ENCODE measurements around the gene ZNF470.

Gene ZNF470

DNA sequence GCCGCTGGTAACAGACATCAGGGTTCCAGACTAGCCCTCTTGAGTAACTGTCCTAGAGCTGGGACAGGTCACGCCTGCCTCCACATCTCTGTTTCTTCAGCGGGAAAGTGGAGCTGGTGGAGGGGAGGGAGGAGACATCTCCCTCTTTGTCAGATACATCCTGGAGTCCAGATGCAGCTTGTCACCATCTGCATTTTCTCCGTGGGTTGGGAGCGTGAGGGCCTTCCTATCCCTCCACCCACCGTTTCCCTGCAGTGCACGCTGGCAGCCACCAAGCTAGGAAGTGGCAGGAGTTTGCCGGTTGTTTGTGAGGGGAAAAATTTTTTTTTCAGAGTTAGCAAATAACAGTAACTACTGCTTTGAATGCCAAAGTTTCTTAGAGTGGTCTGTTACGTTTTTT lies 55.7 kb downstream of the ZNF470 start:
- Histone ChIP-seq H3K27ac (ENCODE audit: low read length, poor library complexity, severe bottlenecking) (no peak overlapping the region), H2AFZ (ENCODE audit: low read depth, low read length) (no peak overlapping the region), H2BK5ac (ENCODE audit: low read depth, low read length, poor library complexity, severe bottlenecking) (no peak overlapping the region), H3K18ac (ENCODE audit: low read depth in 1 of 2, low read length in 2 of 2) (no peak overlapping the region), H3K4me2 (ENCODE audit: low read length, poor library complexity, severe bottlenecking) (no peak overlapping the region), H3K14ac (ENCODE audit: low read length in 2 of 2) (no peak overlapping the region), H3K27me3 (ENCODE audit: control insufficient read depth in 1 of 2, insufficient read depth in 1 of 2, low read length in 2 of 2) (no peaks in the 10 kb centered on the region), H4K8ac (ENCODE audit: low read length) (no peak overlapping the region), H3K4me3 (ENCODE audit: insufficient read depth in 1 of 2, low read depth in 1 of 2, low read length in 2 of 2) (no peak overlapping the region), H2BK15ac (ENCODE audit: low read depth, poor library complexity, severe bottlenecking) (no peak overlapping the region), H3K4me1 (ENCODE audit: control insufficient read depth, insufficient read depth, low read depth, low read length) (no peaks in the 10 kb centered on the region), H3K36me3 (ENCODE audit: control insufficient read depth in 1 of 2, insufficient read depth in 2 of 2, low read depth in 1 of 2, low read length in 2 of 2) (peaks cover 48 to 63% of the 10 kb centered on the region in 2 experiments), H2BK12ac (ENCODE audit: low read length in 2 of 2) (no peak overlapping the region), H2BK120ac (ENCODE audit: low read depth, low read length) (no peak overlapping the region), H3K9ac (ENCODE audit: low read length) (no peak overlapping the region), H4K91ac (ENCODE audit: low read length) (no peak overlapping the region), H2AK5ac (ENCODE audit: low read length, severe bottlenecking) (no peak overlapping the region), H3K9me3 (ENCODE audit: control insufficient read depth, low read length) (peaks cover 71% of the 10 kb centered on the region), H3K4ac (ENCODE audit: low read depth in 1 of 2, low read length in 2 of 2) (no peak overlapping the region), H3K23ac (ENCODE audit: low read length in 2 of 2) (no peak overlapping the region), H3K79me1 (replicated peaks; ENCODE audit: low read length, poor library complexity, severe bottlenecking) (peaks cover 53% of the 10 kb centered on the region)
- DNase-seq = no peak
- WGBS = 97% methylated on average over 7 of the region's 9 CpGs

GRCh38 chr19:56625708-56626107 lies 58.4 kb downstream of the ZNF470 start:
- Histone ChIP-seq H3K4ac (ENCODE audit: low read depth in 1 of 2, low read length in 2 of 2) (no peak overlapping the region), H3K9me3 (ENCODE audit: control insufficient read depth, low read length) (peaks cover 69% of the 10 kb centered on the region), H3K36me3 (ENCODE audit: control insufficient read depth in 1 of 2, insufficient read depth in 2 of 2, low read depth in 1 of 2, low read length in 2 of 2) (peaks cover 43 to 44% of the 10 kb centered on the region in 2 experiments), H2BK12ac (ENCODE audit: low read length in 2 of 2) (no peak overlapping the region), H3K9ac (ENCODE audit: low read length) (no peak overlapping the region), H4K91ac (ENCODE audit: low read length) (no peak overlapping the region), H2BK120ac (ENCODE audit: low read depth, low read length) (no peak overlapping the region), H3K14ac (ENCODE audit: low read length in 2 of 2) (no peak overlapping the region), H3K23ac (ENCODE audit: low read length in 2 of 2) (no peak overlapping the region), H2BK5ac (ENCODE audit: low read depth, low read length, poor library complexity, severe bottlenecking) (no peak overlapping the region), H2BK15ac (ENCODE audit: low read depth, poor library complexity, severe bottlenecking) (no peak overlapping the region), H4K8ac (ENCODE audit: low read length) (no peak overlapping the region), H2AK5ac (ENCODE audit: low read length, severe bottlenecking) (no peak overlapping the region), H3K4me2 (ENCODE audit: low read length, poor library complexity, severe bottlenecking) (no peak overlapping the region), H3K27me3 (ENCODE audit: control insufficient read depth in 1 of 2, insufficient read depth in 1 of 2, low read length in 2 of 2) (no peaks in the 10 kb centered on the region), H3K79me1 (replicated peaks; ENCODE audit: low read length, poor library complexity, severe bottlenecking) (peaks cover 34% of the 10 kb centered on the region), H3K18ac (ENCODE audit: low read depth in 1 of 2, low read length in 2 of 2) (no peak overlapping the region), H3K4me3 (ENCODE audit: insufficient read depth in 1 of 2, low read depth in 1 of 2, low read length in 2 of 2) (no peak overlapping the region), H3K27ac (ENCODE audit: low read length, poor library complexity, severe bottlenecking) (no peak overlapping the region), H3K4me1 (ENCODE audit: control insufficient read depth, insufficient read depth, low read depth, low read length) (no peaks in the 10 kb centered on the region), H2AFZ (ENCODE audit: low read depth, low read length) (no peak overlapping the region)
- 97% methylated on average over 8 of the region's 9 CpGs for WGBS
- no peak for DNase-seq

GRCh38 chr19:56633021-56633420 lies 65.8 kb downstream of the ZNF470 start:
- Histone ChIP-seq H2BK120ac (ENCODE audit: low read depth, low read length) (no peak overlapping the region), H2BK15ac (ENCODE audit: low read depth, poor library complexity, severe bottlenecking) (no peak overlapping the region), H3K9ac (ENCODE audit: low read length) (no peak overlapping the region), H3K4ac (ENCODE audit: low read depth in 1 of 2, low read length in 2 of 2) (no peak overlapping the region), H3K27ac (ENCODE audit: low read length, poor library complexity, severe bottlenecking) (no peak overlapping the region), H2BK5ac (ENCODE audit: low read depth, low read length, poor library complexity, severe bottlenecking) (no peak overlapping the region), H3K79me1 (replicated peaks; ENCODE audit: low read length, poor library complexity, severe bottlenecking) (peaks cover 4% of the 10 kb centered on the region), H3K14ac (ENCODE audit: low read length in 2 of 2) (no peak overlapping the region), H3K27me3 (ENCODE audit: control insufficient read depth in 1 of 2, insufficient read depth in 1 of 2, low read length in 2 of 2) (no peaks in the 10 kb centered on the region), H3K4me3 (ENCODE audit: insufficient read depth in 1 of 2, low read depth in 1 of 2, low read length in 2 of 2) (no peak overlapping the region), H4K8ac (ENCODE audit: low read length) (no peak overlapping the region), H3K23ac (ENCODE audit: low read length in 2 of 2) (no peak overlapping the region), H2BK12ac (ENCODE audit: low read length in 2 of 2) (no peak overlapping the region), H3K4me1 (ENCODE audit: control insufficient read depth, insufficient read depth, low read depth, low read length) (no peaks in the 10 kb centered on the region), H4K91ac (ENCODE audit: low read length) (no peak overlapping the region), H3K4me2 (ENCODE audit: low read length, poor library complexity, severe bottlenecking) (no peak overlapping the region), H2AFZ (ENCODE audit: low read depth, low read length) (no peak overlapping the region), H3K36me3 (ENCODE audit: control insufficient read depth in 1 of 2, insufficient read depth in 2 of 2, low read depth in 1 of 2, low read length in 2 of 2) (no peaks in the 10 kb centered on the region), H3K18ac (ENCODE audit: low read depth in 1 of 2, low read length in 2 of 2) (no peak overlapping the region), H3K9me3 (ENCODE audit: control insufficient read depth, low read length) (peaks cover 49% of the 10 kb centered on the region), H2AK5ac (ENCODE audit: low read length, severe bottlenecking) (no peak overlapping the region)
- DNase-seq = no peak
- 30% methylated on average over 1 of the region's 1 CpG for WGBS

- H3K36me3 ChIP-seq (ENCODE audit: control insufficient read depth in 1 of 2, insufficient read depth in 2 of 2, low read depth in 1 of 2, low read length in 2 of 2) = no peaks in the 10 kb centered on the region
- H3K18ac ChIP-seq (ENCODE audit: low read depth in 1 of 2, low read length in 2 of 2) = no peak overlapping the region
Observed at GRCh38 chr19:56637976-56638555, 70.8 kb downstream of the ZNF470 start.

More at GRCh38 chr19:56637976-56638555, 70.8 kb downstream of the ZNF470 start:
- H3K27me3 ChIP-seq (ENCODE audit: control insufficient read depth in 1 of 2, insufficient read depth in 1 of 2, low read length in 2 of 2) = no peaks in the 10 kb centered on the region
- H3K23ac ChIP-seq (ENCODE audit: low read length in 2 of 2) = no peak overlapping the region
- no peak overlapping the region for H3K9ac ChIP-seq (ENCODE audit: low read length)
- no peak overlapping the region for H2BK5ac ChIP-seq (ENCODE audit: low read depth, low read length, poor library complexity, severe bottlenecking)
- no peak overlapping the region for H3K4ac ChIP-seq (ENCODE audit: low read depth in 1 of 2, low read length in 2 of 2)
- H3K79me1 ChIP-seq (replicated peaks; ENCODE audit: low read length, poor library complexity, severe bottlenecking) = no peaks in the 10 kb centered on the region
- H3K4me1 ChIP-seq (ENCODE audit: control insufficient read depth, insufficient read depth, low read depth, low read length) = no peaks in the 10 kb centered on the region
- no peak overlapping the region for H2AK5ac ChIP-seq (ENCODE audit: low read length, severe bottlenecking)
- H3K4me3 ChIP-seq (ENCODE audit: insufficient read depth in 1 of 2, low read depth in 1 of 2, low read length in 2 of 2) = no peak overlapping the region
- H2AFZ ChIP-seq (ENCODE audit: low read depth, low read length) = no peak overlapping the region
- peaks cover 46% of the 10 kb centered on the region for H3K9me3 ChIP-seq (ENCODE audit: control insufficient read depth, low read length)
- H3K27ac ChIP-seq (ENCODE audit: low read length, poor library complexity, severe bottlenecking) = no peak overlapping the region
- H2BK120ac ChIP-seq (ENCODE audit: low read depth, low read length) = no peak overlapping the region
- H3K14ac ChIP-seq (ENCODE audit: low read length in 2 of 2) = no peak overlapping the region
- no peak overlapping the region for H4K8ac ChIP-seq (ENCODE audit: low read length)
- no peak overlapping the region for H3K4me2 ChIP-seq (ENCODE audit: low read length, poor library complexity, severe bottlenecking)
- WGBS = 29% methylated on average over 21 of the region's 21 CpGs
- H2BK12ac ChIP-seq (ENCODE audit: low read length in 2 of 2) = no peak overlapping the region
- peak; percentile 52 for DNase-seq
- H4K91ac ChIP-seq (ENCODE audit: low read length) = no peak overlapping the region
- H2BK15ac ChIP-seq (ENCODE audit: low read depth, poor library complexity, severe bottlenecking) = no peak overlapping the region
